ENCODE data around the gene CTPS2.
"Not testable (repeated sequence)": the region's sequence is repeated elsewhere in the genome, so short reads cannot be mapped to it uniquely, and the experiment has no call there.

The CTPS2 gene

GRCh38 chrX:16653424-16653823 lies 59.0 kb downstream of the CTPS2 start:
- DNase-seq (ENCODE audit: low spot score): no peak

- DNase-seq (ENCODE audit: low spot score): no peak
Observed at GRCh38 chrX:16651391-16652024, 61.0 kb downstream of the CTPS2 start.

- DNase-seq (ENCODE audit: low spot score): no peak
Observed at GRCh38 chrX:16649858-16650257, 62.6 kb downstream of the CTPS2 start, which contains the start of gene S100G. Gene S100G, plus strand, starts transcription at chrX:16650158. Its CDS starts 849 bp downstream, at chrX:16651007.

GRCh38 chrX:16646366-16647138 lies 65.9 kb downstream of the CTPS2 start:
- no peak for DNase-seq (ENCODE audit: low spot score)

- no peak for DNase-seq (ENCODE audit: low spot score)
Observed at GRCh38 chrX:16643176-16643575, 69.3 kb downstream of the CTPS2 start.

- no peak for DNase-seq (ENCODE audit: low spot score)
Observed at GRCh38 chrX:16640823-16641222, 71.6 kb downstream of the CTPS2 start.

GRCh38 chrX:16639966-16640365 lies 72.5 kb downstream of the CTPS2 start:
- DNase-seq (ENCODE audit: low spot score): no peak

- DNase-seq (ENCODE audit: low spot score): no peak
Observed at GRCh38 chrX:16638533-16638932, 73.9 kb downstream of the CTPS2 start.

GRCh38 chrX:16635596-16635995 lies 76.9 kb downstream of the CTPS2 start:
- DNase-seq (ENCODE audit: low spot score): no peak

GRCh38 chrX:16635040-16635439 lies 77.4 kb downstream of the CTPS2 start:
- DNase-seq (ENCODE audit: low spot score): no peak

- no peak for DNase-seq (ENCODE audit: low spot score)
Observed at GRCh38 chrX:16633754-16634153, 78.7 kb downstream of the CTPS2 start.

GRCh38 chrX:16629909-16630308 lies 82.6 kb downstream of the CTPS2 start:
- DNase-seq (ENCODE audit: low spot score): no peak

GRCh38 chrX:16628946-16629595 lies 83.4 kb downstream of the CTPS2 start:
- DNase-seq (ENCODE audit: low spot score): no peak

- not testable (repeated sequence) for DNase-seq (ENCODE audit: low spot score)
Observed at GRCh38 chrX:16628511-16628910, 84.0 kb downstream of the CTPS2 start.

- DNase-seq (ENCODE audit: low spot score): no peak
Observed at GRCh38 chrX:16619024-16619423, 93.4 kb downstream of the CTPS2 start.

- no peak for DNase-seq (ENCODE audit: low spot score)
Observed at GRCh38 chrX:16618422-16618821, 94.0 kb downstream of the CTPS2 start.

- no peak for DNase-seq (ENCODE audit: low spot score)
Observed at GRCh38 chrX:16617382-16617781, 95.1 kb downstream of the CTPS2 start.

GRCh38 chrX:16612257-16612897 lies 100.1 kb downstream of the CTPS2 start:
- DNase-seq (ENCODE audit: low spot score): no peak

GRCh38 chrX:16610654-16611053 lies 101.8 kb downstream of the CTPS2 start:
- DNase-seq (ENCODE audit: low spot score): not testable (repeated sequence)

- DNase-seq (ENCODE audit: low spot score): no peak
Observed at GRCh38 chrX:16610121-16610621, 102.3 kb downstream of the CTPS2 start.

GRCh38 chrX:16606142-16606720 lies 106.2 kb downstream of the CTPS2 start:
- no peak for DNase-seq (ENCODE audit: low spot score)

- no peak for DNase-seq (ENCODE audit: low spot score)
Observed at GRCh38 chrX:16604337-16604736, 108.1 kb downstream of the CTPS2 start.

Data from HuH-7.5 (cell line).